CD4-positive, CD25-positive, alpha-beta regulatory T cell (primary cell): ENCODE measurements around the gene PRPF38A. TPM values are rescaled to one million over a fixed set of nuclear protein-coding genes. Genes with fewer than 3 reads are reported as not detected.
A peak's percentile ranks its signal among the peaks of the same experiment; 100 is the strongest.
"Not testable (repeated sequence)": the region's sequence is repeated elsewhere in the genome, so short reads cannot be mapped to it uniquely, and the experiment has no call there.

ENCODE experiments used
- ATAC-seq, 2 donors: fragments of 150-1000 bp; cut with Tn5 transposase; one replicate each; pipeline ENCODE4 v1.10.0; 2021; ENCODE audit warnings: low read depth in 2 of 2, moderate number of reproducible peaks in 2 of 2, moderate library complexity in 1 of 2
- DNase-seq, 3 donors: peaks; one replicate each; pipeline versions ENCODE4 v3.0.0 to v3.0.0-alpha.2; 2012 to 2022; ENCODE audit warnings: mixed read lengths in 1 of 3
- H3K27ac ChIP-seq: one replicate; pipeline ENCODE4 v1.7.0; 2013; ENCODE audit warnings: mild to moderate bottlenecking, low read length; ENCODE audit not compliant: insufficient read depth, poor library complexity, severe bottlenecking
- H3K27me3 ChIP-seq: one replicate; pipeline ENCODE4 v1.7.0; 2013; ENCODE audit warnings: low read length; ENCODE audit not compliant: control insufficient read depth, insufficient read depth
- H3K36me3 ChIP-seq: one replicate; pipeline ENCODE4 v1.7.0; 2013; ENCODE audit warnings: mild to moderate bottlenecking, low read length, moderate library complexity; ENCODE audit not compliant: control insufficient read depth, insufficient read depth
- H3K4me1 ChIP-seq: 2 replicates; pipeline ENCODE4 v1.7.0; 2013; ENCODE audit warnings: mild to moderate bottlenecking, low read length; ENCODE audit not compliant: insufficient read depth, control insufficient read depth, poor library complexity, severe bottlenecking
- H3K4me3 ChIP-seq: one replicate; pipeline ENCODE4 v1.7.0; 2013; ENCODE audit warnings: low read depth, mild to moderate bottlenecking, low read length, moderate library complexity
- H3K9me3 ChIP-seq, 2 experiments: 1 replicate in 1 of 2; 2 replicates in 1 of 2; pipeline ENCODE4 v1.7.0; 2013; ENCODE audit warnings: low read length in 2 of 2, mild to moderate bottlenecking in 1 of 2, moderate library complexity in 1 of 2; ENCODE audit not compliant: control insufficient read depth in 2 of 2
- H3K27ac Mint-ChIP-seq, 3 donors: one replicate each; pipeline ENCODE4 v1.8.0; 2020 to 2022; ENCODE audit warnings: mild to moderate bottlenecking in 3 of 3, mixed read lengths in 3 of 3, moderate library complexity in 2 of 3
- H3K27me3 Mint-ChIP-seq: one replicate; pipeline ENCODE4 v1.8.0; 2022; ENCODE audit warnings: mild to moderate bottlenecking, mixed read lengths
- H3K36me3 Mint-ChIP-seq: one replicate; pipeline ENCODE4 v1.8.0; 2020; ENCODE audit warnings: mixed read lengths
- H3K4me1 Mint-ChIP-seq, 4 donors: one replicate each; pipeline ENCODE4 v1.8.0; 2020 to 2022; ENCODE audit warnings: mixed read lengths in 4 of 4, mild to moderate bottlenecking in 1 of 4
- H3K4me3 Mint-ChIP-seq, 4 donors: one replicate each; pipeline ENCODE4 v1.8.0; 2020 to 2022; ENCODE audit warnings: mild to moderate bottlenecking in 4 of 4, mixed read lengths in 4 of 4, moderate library complexity in 3 of 4
- H3K9me3 Mint-ChIP-seq, 7 donors: one replicate each; pipeline ENCODE4 v1.8.0; 2020 to 2022; ENCODE audit warnings: mixed read lengths in 7 of 7, mild to moderate bottlenecking in 3 of 7, moderate library complexity in 2 of 7
- polyA plus RNA-seq, 4 donors: library from polyadenylated mRNA; unstranded; fragments of 300-500 nt; fragmentation: Illumina TruSeq; gene quantifications; one replicate each; pipeline ENCODE4 v1.2.3, GENCODE V29; 2021
- total RNA-seq: library from RNA; stranded (reverse); gene quantifications from one replicate; pipeline ENCODE4 v1.2.3, GENCODE V29; 2022

The PRPF38A gene
- total and polyA plus RNA-seq, 5 donors from 2014 or later: 38.9 to 64.4 (median 42.5) TPM

DNA sequence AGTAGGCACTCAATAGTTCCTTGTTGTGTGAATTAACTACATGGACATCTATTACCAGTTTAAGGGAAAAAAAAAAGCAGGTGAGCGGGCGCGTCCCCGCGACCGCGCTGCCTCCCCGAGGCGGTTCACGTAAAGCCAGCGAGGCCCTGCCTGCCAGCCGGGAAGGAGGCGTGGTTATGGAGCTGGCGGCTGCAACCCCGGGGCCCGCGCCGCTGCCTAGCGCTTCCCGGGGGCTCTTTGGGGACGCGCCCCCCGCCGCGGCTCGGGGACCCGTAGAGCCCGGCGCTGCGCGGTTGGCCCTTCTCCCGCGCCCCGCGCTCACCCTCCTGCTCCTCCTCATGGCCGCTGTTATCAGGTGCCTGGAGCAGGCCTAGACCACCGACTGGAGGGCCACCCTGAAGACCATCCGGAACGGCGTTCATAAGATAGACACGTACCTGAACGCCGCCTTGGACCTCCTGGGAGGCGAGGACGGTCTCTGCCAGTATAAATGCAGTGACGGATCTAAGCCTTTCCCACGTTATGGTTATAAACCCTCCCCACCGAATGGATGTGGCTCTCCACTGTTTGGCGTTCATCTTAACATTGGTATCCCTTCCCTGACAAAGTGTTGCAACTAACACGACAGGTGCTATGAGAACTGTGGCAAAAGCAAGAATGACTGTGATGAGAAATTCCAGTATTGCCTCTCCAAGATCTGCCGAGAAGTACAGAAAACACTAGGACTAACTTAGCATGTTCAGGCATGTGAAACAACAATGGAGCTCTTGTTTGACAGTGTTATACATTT is 35.8 kb upstream of the PRPF38A start:
- H3K27ac ChIP-seq: no peak overlapping the region
- peaks cover 32% of the 10 kb centered on the region for H3K4me1 ChIP-seq
- Mint-ChIP-seq H3K36me3 (no peaks in the 10 kb centered on the region), H3K27ac (peak overlapping the region in 2 of 3 donors; percentile 50 to 51), H3K4me3 (peak overlapping the region; percentile 66 to 85 (median 77)), H3K4me1 (peaks cover 12 to 45% (median 25%) of the 10 kb centered on the region in 4 donors), H3K9me3 (no peaks in the 10 kb centered on the region), H3K27me3 (no peaks in the 10 kb centered on the region)
- DNase-seq (peak; percentile 38 to 73 (median 49)), ATAC-seq (no peak)
- no peaks in the 10 kb centered on the region for H3K27me3 ChIP-seq
- peak overlapping the region; percentile 45 for H3K4me3 ChIP-seq
- no peaks in the 10 kb centered on the region for H3K9me3 ChIP-seq
- H3K36me3 ChIP-seq: no peaks in the 10 kb centered on the region

DNA sequence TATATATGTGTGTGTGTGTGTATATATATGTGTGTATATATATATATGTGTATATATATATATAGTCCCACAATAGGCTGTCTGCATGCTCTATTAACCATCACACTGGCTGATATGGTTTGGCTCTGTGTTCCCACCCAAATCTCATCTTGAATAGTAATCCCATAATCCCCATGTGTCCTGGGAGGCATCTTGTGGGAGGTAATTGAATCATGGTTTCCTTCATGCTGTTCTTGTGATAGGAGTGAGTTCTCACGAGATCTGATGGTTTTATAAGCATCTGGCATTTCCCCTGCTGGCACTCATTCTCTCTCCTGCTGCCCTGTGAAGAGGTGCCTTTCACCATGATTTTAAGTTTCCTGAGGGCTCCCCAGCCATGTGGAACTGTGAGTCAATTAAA is 34.6 kb upstream of the PRPF38A start:
- not testable (repeated sequence) for H3K27ac Mint-ChIP-seq, H3K9me3 ChIP-seq, H3K36me3 Mint-ChIP-seq, H3K9me3 Mint-ChIP-seq, H3K27me3 Mint-ChIP-seq, ATAC-seq, H3K27ac ChIP-seq, H3K27me3 ChIP-seq, H3K4me3 ChIP-seq, H3K36me3 ChIP-seq, DNase-seq
- peaks cover 22% of the 10 kb centered on the region for H3K4me1 ChIP-seq
- H3K4me3 Mint-ChIP-seq: peak overlapping the region in 2 of 4 donors; percentile 68 to 85
- H3K4me1 Mint-ChIP-seq: peaks cover 9 to 33% (median 18%) of the 10 kb centered on the region in 4 donors

DNA sequence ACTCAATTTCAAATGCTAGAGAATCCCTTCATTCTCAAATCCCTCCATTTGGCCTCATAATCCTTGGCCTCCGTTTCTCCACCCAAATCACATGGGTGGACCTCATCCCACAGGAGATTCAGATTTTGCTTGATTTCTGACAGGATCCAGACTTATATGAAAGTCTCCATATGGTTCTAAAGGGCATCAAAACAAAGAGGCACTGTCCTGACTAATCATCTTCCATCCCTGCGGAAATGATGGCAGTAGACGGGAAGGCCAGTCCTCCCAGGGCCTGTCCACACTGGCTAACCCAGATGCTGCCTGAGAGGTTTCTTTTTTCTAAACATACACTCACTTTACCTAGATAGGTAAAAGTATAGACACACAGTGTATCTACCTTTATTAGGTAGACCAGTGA is 19.0 kb upstream of the PRPF38A start:
- no peaks in the 10 kb centered on the region for H3K4me1 ChIP-seq
- H3K27ac ChIP-seq: no peak overlapping the region
- no peak for DNase-seq
- no peaks in the 10 kb centered on the region for H3K4me1 Mint-ChIP-seq
- H3K27me3 Mint-ChIP-seq: no peaks in the 10 kb centered on the region
- H3K36me3 Mint-ChIP-seq: peaks cover 11% of the 10 kb centered on the region
- H3K9me3 ChIP-seq: no peaks in the 10 kb centered on the region
- H3K36me3 ChIP-seq: peaks cover 7% of the 10 kb centered on the region
- H3K4me3 Mint-ChIP-seq: no peak overlapping the region
- H3K9me3 Mint-ChIP-seq: no peaks in the 10 kb centered on the region
- ATAC-seq: no peak
- no peak overlapping the region for H3K27ac Mint-ChIP-seq
- H3K4me3 ChIP-seq: no peak overlapping the region
- no peaks in the 10 kb centered on the region for H3K27me3 ChIP-seq

DNA sequence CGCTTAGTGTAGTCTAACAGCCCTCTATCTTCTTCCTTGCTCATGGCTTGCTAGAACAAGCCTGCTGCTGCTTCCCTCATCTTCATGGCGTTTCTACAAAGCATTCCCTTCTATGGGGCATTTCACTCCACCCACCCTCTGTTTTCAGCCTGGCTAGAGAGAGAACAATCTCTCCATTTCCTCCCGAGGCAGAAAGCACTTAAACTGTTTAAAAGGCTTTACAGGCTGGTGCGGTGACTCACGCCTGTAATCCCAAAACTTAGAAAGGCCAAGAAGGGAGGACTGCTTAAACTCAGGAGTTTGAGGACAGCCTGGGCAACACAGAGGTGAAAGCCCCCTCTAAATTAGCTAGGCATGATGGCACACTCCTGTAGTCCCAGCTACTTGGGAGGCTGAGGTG is 17.9 kb upstream of the PRPF38A start:
- DNase-seq (no peak), ATAC-seq (no peak)
- no peaks in the 10 kb centered on the region for H3K27me3 Mint-ChIP-seq
- Histone ChIP-seq H3K36me3 (peaks cover 7% of the 10 kb centered on the region), H3K9me3 (no peaks in the 10 kb centered on the region), H3K27me3 (no peaks in the 10 kb centered on the region), H3K27ac (no peak overlapping the region), H3K4me3 (no peak overlapping the region), H3K4me1 (no peaks in the 10 kb centered on the region)
- H3K36me3 Mint-ChIP-seq: peaks cover 11% of the 10 kb centered on the region
- no peak overlapping the region for H3K4me3 Mint-ChIP-seq
- no peaks in the 10 kb centered on the region for H3K9me3 Mint-ChIP-seq
- no peaks in the 10 kb centered on the region for H3K4me1 Mint-ChIP-seq
- H3K27ac Mint-ChIP-seq: no peak overlapping the region

DNA sequence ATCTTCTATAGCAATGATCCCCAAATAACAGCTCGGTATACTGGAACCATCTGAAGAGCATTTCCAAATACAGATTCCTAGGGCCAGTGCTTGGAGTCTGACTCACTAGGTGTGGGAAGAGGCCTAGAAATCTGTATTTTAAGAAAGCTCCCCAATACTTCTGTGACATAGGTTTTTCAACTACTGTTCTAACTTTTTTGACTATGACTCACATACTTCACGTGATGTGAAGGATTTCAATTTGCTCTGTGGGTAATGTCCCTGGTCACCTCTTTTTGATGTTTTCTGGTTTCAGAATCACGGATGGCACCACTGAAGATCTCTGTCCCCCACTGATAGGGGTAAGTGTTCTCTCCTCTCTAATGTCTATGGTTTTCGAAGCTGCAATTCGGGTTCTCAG is 11.2 kb upstream of the PRPF38A start:
- peaks cover 3% of the 10 kb centered on the region for H3K36me3 ChIP-seq
- DNase-seq: no peak
- peak overlapping the region in 1 of 3 donors; percentile 2 for H3K27ac Mint-ChIP-seq
- H3K27me3 ChIP-seq: no peaks in the 10 kb centered on the region
- no peak overlapping the region for H3K4me3 ChIP-seq
- peaks cover 0 to 2% (median 0%) of the 10 kb centered on the region in 4 donors for H3K4me1 Mint-ChIP-seq
- H3K9me3 ChIP-seq: no peaks in the 10 kb centered on the region
- H3K4me3 Mint-ChIP-seq: no peak overlapping the region
- H3K4me1 ChIP-seq: no peaks in the 10 kb centered on the region
- peaks cover 3% of the 10 kb centered on the region for H3K36me3 Mint-ChIP-seq
- H3K27ac ChIP-seq: no peak overlapping the region
- no peak for ATAC-seq
- no peaks in the 10 kb centered on the region for H3K27me3 Mint-ChIP-seq
- H3K9me3 Mint-ChIP-seq: no peaks in the 10 kb centered on the region

DNA sequence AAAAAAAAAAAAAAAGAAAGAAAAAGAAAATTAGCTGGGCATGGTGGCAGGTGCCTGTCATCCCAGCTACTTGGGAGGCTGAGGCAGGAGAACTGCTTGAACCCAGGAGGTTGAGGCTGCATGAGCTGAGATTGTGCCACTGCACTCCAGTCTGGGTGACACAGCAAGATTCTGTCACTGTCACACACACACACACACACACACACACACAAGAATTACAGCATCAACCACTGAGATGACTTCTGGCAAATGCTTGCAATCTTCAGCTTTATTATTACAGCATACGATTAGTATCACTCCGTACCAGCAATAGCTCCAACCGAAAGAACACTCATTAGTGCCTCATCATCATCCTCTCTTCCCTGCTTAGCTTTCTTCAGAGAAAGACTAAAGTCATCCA is 4.8 kb upstream of the PRPF38A start:
- Histone ChIP-seq H3K27me3 (no peaks in the 10 kb centered on the region), H3K36me3 (no peaks in the 10 kb centered on the region), H3K27ac (no peak overlapping the region), H3K4me3 (no peak overlapping the region), H3K9me3 (no peaks in the 10 kb centered on the region), H3K4me1 (peaks cover 10% of the 10 kb centered on the region)
- no peak for ATAC-seq
- DNase-seq: no peak
- peaks cover 3% of the 10 kb centered on the region for H3K36me3 Mint-ChIP-seq
- H3K4me3 Mint-ChIP-seq: no peak overlapping the region
- peaks cover 5 to 20% (median 11%) of the 10 kb centered on the region in 4 donors for H3K4me1 Mint-ChIP-seq
- H3K27me3 Mint-ChIP-seq: no peaks in the 10 kb centered on the region
- H3K27ac Mint-ChIP-seq: no peak overlapping the region
- H3K9me3 Mint-ChIP-seq: no peaks in the 10 kb centered on the region

DNA sequence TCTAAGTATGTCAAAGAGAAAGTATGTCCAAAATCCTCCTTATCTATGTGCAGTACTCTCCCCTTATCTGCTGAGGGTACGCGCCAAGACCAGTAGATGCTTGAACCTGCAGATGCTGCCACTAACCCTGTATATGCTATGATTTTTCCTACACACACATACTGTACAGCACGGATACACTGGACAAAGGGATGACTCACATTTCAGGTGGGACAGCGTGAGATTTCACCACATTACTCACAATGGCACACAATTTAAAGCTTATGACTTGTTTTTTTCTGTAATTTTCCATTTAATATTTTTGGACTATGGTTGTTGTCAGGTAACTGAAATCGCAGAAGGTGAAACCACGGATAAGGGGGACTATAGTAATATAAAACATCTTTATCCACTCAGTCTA is 4.3 kb upstream of the PRPF38A start:
- H3K27ac Mint-ChIP-seq: no peak overlapping the region

DNA sequence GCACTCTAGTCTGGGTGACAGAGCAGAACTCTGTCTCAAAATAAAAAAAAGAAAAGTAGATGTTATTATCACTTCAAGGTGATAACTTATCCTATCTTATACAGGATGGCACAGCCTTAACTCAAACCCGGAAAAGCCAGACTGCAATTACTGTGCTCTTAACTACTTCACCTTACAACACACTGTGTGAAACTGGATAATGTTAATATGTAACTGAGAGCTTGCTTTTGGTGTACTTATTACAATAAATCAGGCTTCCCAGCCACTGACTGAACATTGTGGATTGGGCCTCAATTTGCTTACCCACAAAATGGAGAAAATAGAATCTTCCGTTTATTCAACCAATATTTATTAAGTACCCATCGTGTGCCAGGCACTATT is 1.6 kb upstream of the PRPF38A start:
- H3K36me3 Mint-ChIP-seq: peaks cover 8% of the 10 kb centered on the region
- peak overlapping the region in 3 of 4 donors; percentile 96 to 100 (median 99) for H3K4me3 Mint-ChIP-seq
- H3K27ac ChIP-seq: peak overlapping the region; percentile 97
- no peaks in the 10 kb centered on the region for H3K27me3 Mint-ChIP-seq
- H3K27ac Mint-ChIP-seq: peak overlapping the region in 2 of 3 donors; percentile 99 to 100
- peaks cover 14 to 42% (median 29%) of the 10 kb centered on the region in 4 donors for H3K4me1 Mint-ChIP-seq
- peaks cover 21% of the 10 kb centered on the region for H3K4me1 ChIP-seq
- H3K9me3 ChIP-seq: no peaks in the 10 kb centered on the region
- no peak for ATAC-seq
- H3K4me3 ChIP-seq: no peak overlapping the region
- no peak for DNase-seq
- H3K27me3 ChIP-seq: no peaks in the 10 kb centered on the region
- peaks cover 13% of the 10 kb centered on the region for H3K36me3 ChIP-seq
- no peaks in the 10 kb centered on the region for H3K9me3 Mint-ChIP-seq

More for the DNA sequence above, 4.3 kb upstream of the PRPF38A start:
- Mint-ChIP-seq H3K36me3 (peaks cover 3% of the 10 kb centered on the region), H3K4me3 (no peak overlapping the region), H3K4me1 (peaks cover 5 to 20% (median 13%) of the 10 kb centered on the region in 4 donors), H3K27me3 (no peaks in the 10 kb centered on the region), H3K9me3 (no peaks in the 10 kb centered on the region)
- Histone ChIP-seq H3K9me3 (no peaks in the 10 kb centered on the region), H3K4me1 (peaks cover 11% of the 10 kb centered on the region), H3K27me3 (no peaks in the 10 kb centered on the region), H3K27ac (no peak overlapping the region), H3K36me3 (no peaks in the 10 kb centered on the region), H3K4me3 (no peak overlapping the region)
- DNase-seq: no peak
- ATAC-seq: no peak
